BJ (cell line): ENCODE measurements around the gene RHAG. TPM values are rescaled to one million over a fixed set of nuclear protein-coding genes. Genes with fewer than 3 reads are reported as not detected.

ENCODE experiments used
- CTCF ChIA-PET: fragments of 350-600 bp; formaldehyde crosslinking; extraction: SDS; loops from one replicate; lab custom pipeline; 2021; ENCODE audit warnings: antibody characterized with exemption, inconsistent platforms; lab: Yijun Ruan, JAX
- POLR2A ChIA-PET: fragments of 300-600 bp; sonication (Branson Sonifier 250); formaldehyde crosslinking; extraction: SDS; loops from one replicate; lab custom pipeline; 2021; ENCODE audit warnings: antibody characterized with exemption; lab: Charles Lee
- DNase-seq: peaks from one replicate; pipeline ENCODE4 v3.0.0-alpha.2; 2011; ENCODE audit warnings: low read depth
- H3K27me3 ChIP-seq: 2 replicates; pipeline ENCODE4 v1.6.0; 2011; ENCODE audit warnings: low read length; ENCODE audit not compliant: control insufficient read depth, insufficient read depth
- H3K36me3 ChIP-seq: 2 replicates; pipeline ENCODE4 v1.5.1; 2011; ENCODE audit warnings: low read length; ENCODE audit not compliant: control insufficient read depth, insufficient read depth
- H3K4me3 ChIP-seq: 2 replicates; pipeline ENCODE4 v1.5.1; 2011; ENCODE audit warnings: low read depth, mild to moderate bottlenecking, control low read depth, low read length
- polyA minus RNA-seq: library from RNA; depleted of rRNA, polyadenylated mRNA; stranded (reverse); fragments of >200 nt; gene quantifications from 2 replicates; pipeline ENCODE4 v1.2.3, GENCODE V29; 2011; rRNA and poly(A)+ RNA removed
- polyA plus RNA-seq: library from polyadenylated mRNA; depleted of rRNA; stranded (reverse); fragments of >200 nt; gene quantifications from 2 replicates; pipeline ENCODE4 v1.2.3, GENCODE V29; 2011; rRNA removed
- TF ChIP-seq, protein P1 (sequence below): IDR thresholded peaks from 2 replicates; pipeline ENCODE4 v1.5.1; 2011; ENCODE audit warnings: low read depth, mild to moderate bottlenecking, control low read depth, inconsistent platforms, low read length, moderate library complexity; ENCODE audit not compliant: insufficient read depth

RHAG gene
- polyA plus RNA-seq, result not detected in 2 replicates
- polyA minus RNA-seq, result not detected in 2 replicates

DNA sequence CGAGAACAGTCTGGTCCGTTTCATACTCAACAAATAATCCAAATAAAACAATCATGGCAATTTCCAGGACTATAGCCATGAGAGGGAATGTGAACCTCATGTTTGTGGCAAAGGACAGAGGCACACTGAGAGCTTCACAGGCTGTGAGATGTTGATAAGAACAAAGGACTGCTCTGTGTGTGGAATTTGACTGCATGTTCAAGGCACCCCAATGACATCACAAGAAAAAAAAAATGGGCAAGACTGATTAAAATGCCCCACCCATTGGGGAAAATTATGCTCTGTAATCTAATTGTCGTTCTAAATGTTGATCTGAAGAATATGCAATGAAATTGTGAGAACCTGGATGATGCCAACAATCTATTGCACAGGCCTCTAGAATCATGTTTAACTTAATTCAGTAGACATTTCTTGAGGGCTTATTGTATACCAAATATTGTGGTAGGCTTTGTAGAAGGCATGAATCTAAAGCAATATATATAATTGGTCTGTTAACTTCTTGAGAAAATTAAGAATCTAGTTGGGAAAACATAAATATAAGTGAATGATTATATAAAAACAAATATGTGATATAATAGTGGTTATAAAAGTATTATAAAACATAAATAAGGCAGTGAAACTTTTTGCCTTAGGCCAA is at the start of gene RHAG:
TSS of gene RHAG (minus strand) at position 127 of the 637 bp plus-strand sequence. CDS start at position 100, 27 bp downstream.
- CTCF ChIA-PET, result no interaction called here

GRCh38 chr6:49676671-49677281 is 40.1 kb upstream of the RHAG start:
- POLR2A ChIA-PET, result no interaction called here
- no peaks in the 10 kb centered on the region for H3K27me3 ChIP-seq
- H3K36me3 ChIP-seq, result no peaks in the 10 kb centered on the region
- no peak overlapping the region for H3K4me3 ChIP-seq
- DNase-seq, result no peak
- CTCF ChIA-PET, result no interaction called here
- TF ChIP-seq, protein P1, sequence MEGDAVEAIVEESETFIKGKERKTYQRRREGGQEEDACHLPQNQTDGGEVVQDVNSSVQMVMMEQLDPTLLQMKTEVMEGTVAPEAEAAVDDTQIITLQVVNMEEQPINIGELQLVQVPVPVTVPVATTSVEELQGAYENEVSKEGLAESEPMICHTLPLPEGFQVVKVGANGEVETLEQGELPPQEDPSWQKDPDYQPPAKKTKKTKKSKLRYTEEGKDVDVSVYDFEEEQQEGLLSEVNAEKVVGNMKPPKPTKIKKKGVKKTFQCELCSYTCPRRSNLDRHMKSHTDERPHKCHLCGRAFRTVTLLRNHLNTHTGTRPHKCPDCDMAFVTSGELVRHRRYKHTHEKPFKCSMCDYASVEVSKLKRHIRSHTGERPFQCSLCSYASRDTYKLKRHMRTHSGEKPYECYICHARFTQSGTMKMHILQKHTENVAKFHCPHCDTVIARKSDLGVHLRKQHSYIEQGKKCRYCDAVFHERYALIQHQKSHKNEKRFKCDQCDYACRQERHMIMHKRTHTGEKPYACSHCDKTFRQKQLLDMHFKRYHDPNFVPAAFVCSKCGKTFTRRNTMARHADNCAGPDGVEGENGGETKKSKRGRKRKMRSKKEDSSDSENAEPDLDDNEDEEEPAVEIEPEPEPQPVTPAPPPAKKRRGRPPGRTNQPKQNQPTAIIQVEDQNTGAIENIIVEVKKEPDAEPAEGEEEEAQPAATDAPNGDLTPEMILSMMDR, result no peak

More for the DNA sequence above, at the start of gene RHAG:
- DNase-seq, result no peak
- no peaks in the 10 kb centered on the region for H3K27me3 ChIP-seq
- TF ChIP-seq, protein P1, result no peak
- no peaks in the 10 kb centered on the region for H3K36me3 ChIP-seq
- POLR2A ChIA-PET, result no interaction called here
- H3K4me3 ChIP-seq, result no peak within 1 kb of the TSS

GRCh38 chr6:49675816-49676215 is 39.2 kb upstream of the RHAG start:
- TF ChIP-seq, protein P1, result no peak
- Histone ChIP-seq H3K4me3 (no peak overlapping the region), H3K27me3 (no peaks in the 10 kb centered on the region), H3K36me3 (no peaks in the 10 kb centered on the region)
- ChIA-PET CTCF (no interaction called here), POLR2A (no interaction called here)
- no peak for DNase-seq

DNA sequence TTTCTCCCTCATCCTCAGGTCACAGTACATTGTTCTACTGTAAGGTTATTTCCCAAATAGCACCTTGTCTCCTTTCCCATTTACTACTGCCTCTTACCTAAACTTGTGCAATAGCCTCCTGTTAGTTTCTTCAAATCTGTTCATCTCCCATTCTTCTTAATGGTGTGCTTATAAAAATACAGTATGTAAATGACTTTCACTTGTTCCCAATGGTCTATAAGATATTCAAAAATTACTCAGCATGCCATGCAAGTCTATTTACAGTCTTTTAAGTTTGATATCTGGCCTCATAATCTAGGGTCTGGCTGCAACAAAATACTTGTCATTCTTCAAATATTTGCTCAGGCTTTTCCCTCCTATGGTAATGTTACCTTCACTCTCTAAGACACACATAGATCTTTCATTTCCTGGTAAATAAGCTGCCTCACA is 31.5 kb upstream of the RHAG start:
- Histone ChIP-seq H3K4me3 (no peak overlapping the region), H3K27me3 (no peaks in the 10 kb centered on the region), H3K36me3 (no peaks in the 10 kb centered on the region)
- no peak for DNase-seq
- ChIA-PET POLR2A (no interaction called here), CTCF (interaction anchor here (0.9 kb wide), 1 partner anchor 47 kb away, joined by 3 read pairs; no protein-coding TSS in a partner anchor)
- TF ChIP-seq, protein P1, result no peak

GRCh38 chr6:49666930-49667757 is 30.5 kb upstream of the RHAG start:
- TF ChIP-seq, protein P1, result no peak
- ChIA-PET POLR2A (no interaction called here), CTCF (no interaction called here)
- Histone ChIP-seq H3K4me3 (no peak overlapping the region), H3K27me3 (no peaks in the 10 kb centered on the region), H3K36me3 (no peaks in the 10 kb centered on the region)
- no peak for DNase-seq
